HepG2 (cell line): Measurements from ENCODE around the gene GCNT4. TPM values are rescaled to one million over a fixed set of nuclear protein-coding genes. Genes with fewer than 3 reads are reported as not detected.
A peak's percentile ranks its signal among the peaks of the same experiment; 100 is the strongest.

ENCODE experiments used
- CBFB ChIP-seq: sonication (generic); formaldehyde crosslinking; IDR thresholded peaks from 2 replicates; pipeline ENCODE4 v1.4.0; 2020; ENCODE audit warnings: missing genetic modification reagents
- CBX2 ChIP-seq, 2 experiments: fragments of 200-600 bp in 1 of 2; sonication (generic); formaldehyde crosslinking in 1 of 2; IDR thresholded peaks; 2 replicates each; pipeline versions ENCODE4 v1.7.0 to v1.8.1; 2018 to 2022; ENCODE audit warnings: low read depth in 2 of 2, low read length in 1 of 2, mild to moderate bottlenecking in 1 of 2, missing genetic modification reagents in 1 of 2
- CC2D1A ChIP-seq: sonication (generic); formaldehyde crosslinking; IDR thresholded peaks from 2 replicates; pipeline ENCODE4 v1.8.1; 2023; ENCODE audit warnings: mild to moderate bottlenecking, missing genetic modification reagents
- FIP1L1 ChIP-seq: fragments of 200-400 bp; formaldehyde crosslinking; IDR thresholded peaks from 2 replicates; pipeline ENCODE4 v1.6.1; 2018; ENCODE audit warnings: low read depth, mild to moderate bottlenecking, low read length, moderate library complexity, borderline replicate concordance; ENCODE audit not compliant: insufficient read depth
- KLF16 ChIP-seq, 2 experiments: sonication (generic) in 1 of 2; formaldehyde crosslinking in 1 of 2; IDR thresholded peaks; 2 replicates each; pipeline versions ENCODE4 v1.6.1 to v1.8.0; 2016 to 2023; ENCODE audit warnings: missing genetic modification reagents in 2 of 2, missing compliant biosample characterization in 1 of 2
- MAZ ChIP-seq, 2 experiments: sonication (generic) in 1 of 2; formaldehyde crosslinking in 1 of 2; IDR thresholded peaks; 2 replicates each; pipeline versions ENCODE4 v1.5.0 to v1.6.1; 2012 to 2020; ENCODE audit warnings: low read depth in 2 of 2, mild to moderate bottlenecking in 2 of 2, borderline replicate concordance in 1 of 2, improper control_type of control experiment in 1 of 2, low read length in 1 of 2, missing genetic modification reagents in 1 of 2, moderate library complexity in 1 of 2
- NFYB ChIP-seq: sonication (generic); formaldehyde crosslinking; IDR thresholded peaks from 2 replicates; pipeline ENCODE4 v1.4.0; 2020; ENCODE audit warnings: missing genetic modification reagents
- NRL ChIP-seq: sonication (generic); formaldehyde crosslinking; IDR thresholded peaks from 2 replicates; pipeline ENCODE4 v1.5.0; 2020; ENCODE audit warnings: missing genetic modification reagents, mild to moderate bottlenecking, moderate library complexity, borderline replicate concordance
- SOX6 ChIP-seq, 2 experiments: fragments of 450-650 bp in 1 of 2; sonication (generic) in 1 of 2; formaldehyde crosslinking in 1 of 2; IDR thresholded peaks; 2 replicates each; pipeline versions ENCODE4 v1.4.0 to v1.6.1; 2017 to 2020; ENCODE audit warnings: antibody characterized with exemption in 1 of 2, mild to moderate bottlenecking in 1 of 2, missing genetic modification reagents in 1 of 2
- SRSF4 ChIP-seq: fragments of 200-400 bp; formaldehyde crosslinking; IDR thresholded peaks from one replicate; pipeline ENCODE4 v1.6.1; 2018; ENCODE audit warnings: mild to moderate bottlenecking, low read depth, low read length, moderate library complexity; ENCODE audit not compliant: poor library complexity, severe bottlenecking
- ZBTB34 ChIP-seq: sonication (generic); formaldehyde crosslinking; IDR thresholded peaks from 2 replicates; pipeline ENCODE4 v1.8.0; 2022; ENCODE audit warnings: mild to moderate bottlenecking, missing genetic modification reagents
- ZNF136 ChIP-seq: sonication (generic); formaldehyde crosslinking; IDR thresholded peaks from 2 replicates; pipeline ENCODE4 v1.8.1; 2022; ENCODE audit warnings: low read depth, mild to moderate bottlenecking, moderate library complexity, missing genetic modification reagents
- ZNF17 ChIP-seq: sonication (generic); formaldehyde crosslinking; IDR thresholded peaks from 2 replicates; pipeline ENCODE4 v1.5.0; 2020; ENCODE audit warnings: mild to moderate bottlenecking, missing genetic modification reagents
- ZNF276 ChIP-seq: sonication (generic); formaldehyde crosslinking; IDR thresholded peaks from 2 replicates; pipeline ENCODE4 v1.4.0; 2020; ENCODE audit warnings: mild to moderate bottlenecking, low read depth, missing genetic modification reagents
- ZNF543 ChIP-seq: sonication (generic); formaldehyde crosslinking; IDR thresholded peaks from 2 replicates; pipeline ENCODE4 v1.4.0; 2020; ENCODE audit warnings: mild to moderate bottlenecking, missing genetic modification reagents
- ZNF644 ChIP-seq: IDR thresholded peaks from 2 replicates; pipeline ENCODE4 v1.6.1; 2016; ENCODE audit warnings: low read depth
- ZNF646 ChIP-seq: sonication (generic); formaldehyde crosslinking; IDR thresholded peaks from 2 replicates; pipeline ENCODE4 v1.9.0; 2021; ENCODE audit warnings: mild to moderate bottlenecking, missing genetic modification reagents
- polyA plus RNA-seq, 8 experiments: library from polyadenylated mRNA; depleted of rRNA in 3 of 8; stranded (reverse) in 7 of 8; unstranded in 1 of 8; fragments of >200 nt; fragmentation: Illumina TruSeq in 4 of 8; extraction: Trizol in 4 of 8; gene quantifications; 2 replicates each; pipeline versions ENCODE4 v1.2.1 to v1.2.3, GENCODE V29; 2011 to 2016; ENCODE audit warnings: low read depth in 4 of 8, missing spikeins in 1 of 8, mixed read lengths in 1 of 8; ENCODE audit not compliant: insufficient read depth in 1 of 8
- total RNA-seq, 5 experiments: library from RNA; depleted of rRNA; stranded (reverse); fragments of >200 nt; fragmentation: Illumina TruSeq; extraction: Trizol; gene quantifications; 2 replicates each; pipeline ENCODE4 v1.2.3, GENCODE V29; 2016; ENCODE audit warnings: low read depth in 1 of 5

The GCNT4 gene
- total and polyA plus RNA-seq, 2 of the 13 experiments (the other 11 are each of a cell fraction or from before 2014, with no cell fraction given) = 0.22 to 0.38 TPM

DNA sequence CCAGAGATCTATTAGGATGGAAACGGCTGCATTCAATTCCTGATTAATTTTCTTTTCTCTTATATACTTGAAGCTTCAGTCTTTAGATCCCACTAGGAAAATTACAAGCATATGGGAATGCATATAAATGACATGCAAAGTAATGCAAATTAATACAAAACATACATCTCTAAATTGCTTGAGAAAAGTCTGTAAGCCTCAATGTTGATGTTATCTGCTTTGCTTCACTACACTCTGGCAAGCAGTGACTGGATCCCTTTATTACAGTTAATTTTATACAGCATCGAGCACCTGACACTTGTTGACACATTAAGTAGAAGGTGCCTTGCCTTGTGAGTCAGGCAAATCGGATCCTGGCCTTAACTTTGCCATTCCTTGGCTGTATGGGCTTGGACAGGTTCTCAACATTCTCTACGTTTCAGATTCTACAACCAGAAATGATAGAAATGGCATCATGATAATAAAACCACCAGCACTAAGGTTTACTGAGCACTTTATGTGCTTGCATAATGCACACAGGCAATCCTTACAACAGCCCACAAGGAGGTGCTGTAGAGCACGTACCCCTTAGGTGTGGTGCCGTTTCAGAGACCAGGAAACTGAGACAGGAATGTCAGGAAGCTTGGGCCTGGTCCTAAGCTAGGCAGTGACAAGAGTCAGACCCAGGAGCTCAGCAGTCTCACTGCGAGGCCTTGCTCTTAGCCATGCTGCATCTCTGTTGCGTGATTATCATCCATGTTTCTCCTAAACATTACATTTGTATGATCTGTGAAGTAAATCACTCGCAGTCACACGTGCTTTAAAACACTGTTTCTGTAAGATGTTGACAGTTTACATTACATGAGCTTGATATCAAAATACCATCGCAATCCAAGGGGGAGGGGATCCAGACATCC is 2.7 kb downstream of the GCNT4 start (continued):
- TF ChIP-seq CBX2 (IDR thresholded peaks at IDR 0.05; ENCODE audit: low read depth, low read length) (no peak), CBX2 (CRISPR knock-in tag; IDR thresholded peaks at IDR 0.05; ENCODE audit: low read depth) (no peak; the same call in 1 of the 2 replicates), ZNF543 (no peak), FIP1L1 (no peak), ZNF17 (CRISPR knock-in tag) (no peak), CC2D1A (CRISPR knock-in tag) (no peak), KLF16 (CRISPR knock-in tag; IDR thresholded peaks at IDR 0.05) (peak in 1 of 2 experiments; percentile 41; a peak in 1 of 4 replicates), ZNF276 (CRISPR knock-in tag) (no peak), NFYB (CRISPR knock-in tag) (no peak), ZNF644 (CRISPR knock-in tag) (no peak), SOX6 (IDR thresholded peaks at IDR 0.05) (no peak), SOX6 (CRISPR knock-in tag; IDR thresholded peaks at IDR 0.05) (no peak), NRL (CRISPR knock-in tag) (no peak), ZNF136 (CRISPR knock-in tag) (no peak), ZBTB34 (CRISPR knock-in tag) (no peak), MAZ (IDR thresholded peaks at IDR 0.05; ENCODE audit: borderline replicate concordance, low read depth, low read length) (no peak), MAZ (CRISPR knock-in tag; IDR thresholded peaks at IDR 0.05; ENCODE audit: low read depth) (no peak), CBFB (CRISPR knock-in tag) (0 out of 2 replicates have a peak, but pooled peaks have one; percentile 35), SRSF4 (no peak), ZNF646 (no peak)
